Measurements from ENCODE around the gene MIPOL1. TPM values are rescaled to one million over a fixed set of nuclear protein-coding genes. Genes with fewer than 3 reads are reported as not detected.
A peak's percentile ranks its signal among the peaks of the same experiment; 100 is the strongest.

Gene MIPOL1
- total and polyA plus RNA-seq, 2 of the 13 experiments (the other 11 are each of a cell fraction or from before 2014, with no cell fraction given): 8.6 to 34.2 TPM

- TF ChIP-seq ZHX2 (IDR thresholded peaks at IDR 0.05; ENCODE audit: low read depth): no peak
- no peak for TF ChIP-seq ZHX2 (CRISPR knock-in tag; IDR thresholded peaks at IDR 0.05; ENCODE audit: borderline replicate concordance)
- TF ChIP-seq SMC3 (IDR thresholded peaks at IDR 0.05; ENCODE audit: low read length): no peak
- no peak for TF ChIP-seq ZNF282 (IDR thresholded peaks at IDR 0.05; ENCODE audit: partially characterized antibody)
- TF ChIP-seq PAXIP1 (CRISPR knock-in tag; conservative IDR thresholded peaks at IDR 0.05): peak; percentile 86
- no peak for TF ChIP-seq KLF12 (CRISPR knock-in tag; IDR thresholded peaks at IDR 0.05; ENCODE audit: borderline replicate concordance)
- TF ChIP-seq ZNF510 (CRISPR knock-in tag; IDR thresholded peaks at IDR 0.05; ENCODE audit: low read depth): no peak
- TF ChIP-seq PHF20 (CRISPR knock-in tag; IDR thresholded peaks at IDR 0.05): no peak
- no peak for TF ChIP-seq PHB2 (IDR thresholded peaks at IDR 0.05; ENCODE audit: partially characterized antibody)
- no peak for TF ChIP-seq ZNF660 (CRISPR knock-in tag; IDR thresholded peaks at IDR 0.05; ENCODE audit: borderline replicate concordance, low read depth)
- TF ChIP-seq CCDC6 (CRISPR knock-in tag; IDR thresholded peaks at IDR 0.05): no peak
- TF ChIP-seq SNAPC2 (CRISPR knock-in tag; IDR thresholded peaks at IDR 0.05): peak; percentile 43; the same call in 1 of the 2 replicates
- peak; percentile 77; the same call in 1 of the 2 replicates for TF ChIP-seq GATA4 (IDR thresholded peaks at IDR 0.05; ENCODE audit: borderline replicate concordance, low read depth)
- no peak; the same call in 1 of the 2 replicates for TF ChIP-seq ERF (CRISPR knock-in tag; IDR thresholded peaks at IDR 0.05)
- TF ChIP-seq NONO (IDR thresholded peaks at IDR 0.05): no peak
- no peak; the same call in 1 of the 2 replicates for TF ChIP-seq NONO (CRISPR knock-in tag; conservative IDR thresholded peaks at IDR 0.05)
- no peak for TF ChIP-seq ZSCAN21 (CRISPR knock-in tag; IDR thresholded peaks at IDR 0.05; ENCODE audit: borderline replicate concordance)
- TF ChIP-seq ATF1 (CRISPR knock-in tag; IDR thresholded peaks at IDR 0.05): no peak
- TF ChIP-seq SIN3B (IDR thresholded peaks at IDR 0.05; ENCODE audit: low read length): no peak
- TF ChIP-seq MXI1 (IDR thresholded peaks at IDR 0.05; ENCODE audit: borderline replicate concordance, low read depth, low read length): no peak
- TF ChIP-seq ZNF501 (CRISPR knock-in tag; IDR thresholded peaks at IDR 0.05): no peak
Observed at GRCh38 chr14:37413504-37414003, 215.8 kb downstream of the MIPOL1 start (continued).
